Measurements from ENCODE around the gene SMIM7. TPM values are rescaled to one million over a fixed set of nuclear protein-coding genes. Genes with fewer than 3 reads are reported as not detected.

Gene SMIM7
- total and polyA plus RNA-seq, 8 donors = 35.9 to 224 (median 89.6) TPM

- DNase-seq = no peak
- Histone ChIP-seq H3K27ac (no peak overlapping the region), H3K4me3 (no peak overlapping the region), H3K4me1 (peaks cover 14 to 88% (median 49%) of the 10 kb centered on the region in 4 donors), H3K9me3 (no peaks in the 10 kb centered on the region), H3K27me3 (no peaks in the 10 kb centered on the region), H3K36me3 (no peaks in the 10 kb centered on the region)
- 37 to 51% (median 42%) methylated on average over 2 of the region's 2 CpGs for WGBS, 5 donors
- intact Hi-C loops (cut with DNase I; ENCODE audit: low total_unique reads) = no loop called here
- TF ChIP-seq POLR2A (IDR thresholded peaks at IDR 0.05) (no peak), EP300 (IDR thresholded peaks at IDR 0.05) (no peak), POLR2AphosphoS5 (IDR thresholded peaks at IDR 0.05) (no peak), CTCF (IDR thresholded peaks at IDR 0.05) (no peak)
These were observed 45.0 kb downstream of the SMIM7 start for GRCh38 chr19:16614941-16615340.

GRCh38 chr19:16613841-16614240, 46.1 kb downstream of the SMIM7 start:
- intact Hi-C loops (cut with DNase I; ENCODE audit: low total_unique reads) = no loop called here
- H3K27me3 ChIP-seq = no peaks in the 10 kb centered on the region
- no peaks in the 10 kb centered on the region for H3K9me3 ChIP-seq
- no peak for DNase-seq
- H3K4me3 ChIP-seq = no peak overlapping the region
- no peaks in the 10 kb centered on the region for H3K36me3 ChIP-seq
- TF ChIP-seq CTCF (IDR thresholded peaks at IDR 0.05) (no peak), POLR2AphosphoS5 (IDR thresholded peaks at IDR 0.05) (no peak), EP300 (IDR thresholded peaks at IDR 0.05) (no peak), POLR2A (IDR thresholded peaks at IDR 0.05) (no peak)
- H3K27ac ChIP-seq = no peak overlapping the region
- peaks cover 6 to 86% (median 40%) of the 10 kb centered on the region in 4 donors for H3K4me1 ChIP-seq
- WGBS, 5 donors = 73 to 84% (median 80%) methylated on average over 2 of the region's 2 CpGs

GRCh38 chr19:16612636-16613035, 47.3 kb downstream of the SMIM7 start:
- intact Hi-C loops (cut with DNase I; ENCODE audit: low total_unique reads) = no loop called here
- H3K27ac ChIP-seq = peak overlapping the region in 2 of 5 donors; percentile 36 to 39
- DNase-seq = no peak
- TF ChIP-seq EP300 (IDR thresholded peaks at IDR 0.05) = no peak
- no peak for TF ChIP-seq CTCF (IDR thresholded peaks at IDR 0.05)
- no peak for TF ChIP-seq POLR2A (IDR thresholded peaks at IDR 0.05)
- no peak for TF ChIP-seq POLR2AphosphoS5 (IDR thresholded peaks at IDR 0.05)
- peaks cover 17 to 89% (median 47%) of the 10 kb centered on the region in 4 donors for H3K4me1 ChIP-seq
- 55 to 64% (median 58%) methylated on average over 3 of the region's 3 CpGs for WGBS, 5 donors
- H3K36me3 ChIP-seq = no peaks in the 10 kb centered on the region
- no peaks in the 10 kb centered on the region for H3K27me3 ChIP-seq
- no peaks in the 10 kb centered on the region for H3K9me3 ChIP-seq
- no peak overlapping the region for H3K4me3 ChIP-seq

GRCh38 chr19:16611121-16611520, 48.8 kb downstream of the SMIM7 start:
- 86 to 96% (median 92%) methylated on average over 6 of the region's 6 CpGs for WGBS, 5 donors
- no peak overlapping the region for H3K4me3 ChIP-seq
- H3K4me1 ChIP-seq = peaks cover 20 to 94% (median 48%) of the 10 kb centered on the region in 4 donors
- H3K27me3 ChIP-seq = no peaks in the 10 kb centered on the region
- intact Hi-C loops (cut with DNase I; ENCODE audit: low total_unique reads) = no loop called here
- no peaks in the 10 kb centered on the region for H3K36me3 ChIP-seq
- H3K27ac ChIP-seq = no peak overlapping the region
- DNase-seq = no peak
- no peaks in the 10 kb centered on the region for H3K9me3 ChIP-seq
- no peak for TF ChIP-seq POLR2AphosphoS5 (IDR thresholded peaks at IDR 0.05)
- no peak for TF ChIP-seq CTCF (IDR thresholded peaks at IDR 0.05)
- TF ChIP-seq POLR2A (IDR thresholded peaks at IDR 0.05) = no peak
- no peak for TF ChIP-seq EP300 (IDR thresholded peaks at IDR 0.05)

Measured in stomach (tissue), 9 donors.